Measurements from ENCODE around the gene ZBTB20. TPM values are rescaled to one million over a fixed set of nuclear protein-coding genes. Genes with fewer than 3 reads are reported as not detected.

Gene ZBTB20
- total RNA-seq, 2 experiments from 2014 or later, result 5.1 to 5.3 TPM

- no peaks in the 10 kb centered on the region for H3K9me3 Mint-ChIP-seq
- no peak for ATAC-seq
Observed at GRCh38 chr3:114450008-114450596, 697.0 kb downstream of the ZBTB20 start.

GRCh38 chr3:114449271-114450007 is 697.6 kb downstream of the ZBTB20 start:
- peaks cover 13% of the 10 kb centered on the region for H3K4me1 Mint-ChIP-seq (ENCODE audit: low read depth)

More at GRCh38 chr3:114450008-114450596, 697.0 kb downstream of the ZBTB20 start:
- CTCF ChIA-PET, result interaction anchor here (0.9 to 2.5 kb wide), 3 partner anchors 10 to 31 kb away, joined by 3 to 9 read pairs (median 3); no protein-coding TSS in a partner anchor
- intact Hi-C loops (cut with micrococcal nuclease), result no loop called here
- H3K4me3 Mint-ChIP-seq, result no peak overlapping the region
- peaks cover 13% of the 10 kb centered on the region for H3K4me1 Mint-ChIP-seq (ENCODE audit: low read depth)
- POLR2A ChIA-PET, result interaction anchor here (0.9 kb wide), 1 partner anchor 11 kb away, joined by 3 read pairs; no protein-coding TSS in a partner anchor
- H3K27ac Mint-ChIP-seq, result no peak overlapping the region
- no peak for DNase-seq
- H3K27me3 Mint-ChIP-seq, result peaks cover 1% of the 10 kb centered on the region
- H3K36me3 Mint-ChIP-seq (ENCODE audit: low read depth), result no peaks in the 10 kb centered on the region
- TF ChIP-seq CTCF (IDR thresholded peaks at IDR 0.05), result no peak

GRCh38 chr3:114447950-114448479 is 699.1 kb downstream of the ZBTB20 start:
- H3K36me3 Mint-ChIP-seq (ENCODE audit: low read depth), result no peaks in the 10 kb centered on the region
- no peak for TF ChIP-seq CTCF (IDR thresholded peaks at IDR 0.05)
- ChIA-PET CTCF (interaction anchor here (1.0 to 2.8 kb wide), 7 partner anchors 9 to 377 kb away, joined by 3 to 18 read pairs (median 4); no protein-coding TSS in a partner anchor), POLR2A (interaction anchor here (1.5 kb wide), 1 partner anchor 10 kb away, joined by 3 read pairs; no protein-coding TSS in a partner anchor)
- H3K4me3 Mint-ChIP-seq, result no peak overlapping the region
- DNase-seq (no peak), ATAC-seq (no peak)
- no peaks in the 10 kb centered on the region for H3K9me3 Mint-ChIP-seq
- no peak overlapping the region for H3K27ac Mint-ChIP-seq
- H3K27me3 Mint-ChIP-seq, result peaks cover 1% of the 10 kb centered on the region
- intact Hi-C loops (cut with micrococcal nuclease), result no loop called here
- H3K4me1 Mint-ChIP-seq (ENCODE audit: low read depth), result peaks cover 7% of the 10 kb centered on the region

More at GRCh38 chr3:114449271-114450007, 697.6 kb downstream of the ZBTB20 start:
- H3K4me3 Mint-ChIP-seq, result no peak overlapping the region
- no peak for TF ChIP-seq CTCF (IDR thresholded peaks at IDR 0.05)
- no peaks in the 10 kb centered on the region for H3K9me3 Mint-ChIP-seq
- DNase-seq, result no peak
- peaks cover 1% of the 10 kb centered on the region for H3K27me3 Mint-ChIP-seq
- H3K27ac Mint-ChIP-seq, result no peak overlapping the region
- no peak for ATAC-seq
- intact Hi-C loops (cut with micrococcal nuclease), result no loop called here
- no peaks in the 10 kb centered on the region for H3K36me3 Mint-ChIP-seq (ENCODE audit: low read depth)
- CTCF ChIA-PET, result interaction anchor here (0.9 to 2.8 kb wide), 5 partner anchors 8 to 31 kb away, joined by 3 to 18 read pairs (median 4); no protein-coding TSS in a partner anchor
- POLR2A ChIA-PET, result interaction anchor here (0.9 kb wide), 1 partner anchor 11 kb away, joined by 3 read pairs; no protein-coding TSS in a partner anchor

- CTCF ChIA-PET, result interaction anchor here (1.0 to 2.8 kb wide), 7 partner anchors 8 to 376 kb away, joined by 3 to 18 read pairs (median 4); no protein-coding TSS in a partner anchor
Observed at GRCh38 chr3:114447545-114447944, 699.5 kb downstream of the ZBTB20 start.

More at GRCh38 chr3:114447545-114447944, 699.5 kb downstream of the ZBTB20 start:
- Mint-ChIP-seq H3K27me3 (peaks cover 1% of the 10 kb centered on the region), H3K9me3 (no peaks in the 10 kb centered on the region), H3K4me1 (ENCODE audit: low read depth) (peaks cover 9% of the 10 kb centered on the region), H3K27ac (no peak overlapping the region), H3K36me3 (ENCODE audit: low read depth) (no peaks in the 10 kb centered on the region), H3K4me3 (no peak overlapping the region)
- no peak for ATAC-seq
- no peak for TF ChIP-seq CTCF (IDR thresholded peaks at IDR 0.05)
- POLR2A ChIA-PET, result interaction anchor here (1.5 kb wide), 1 partner anchor 11 kb away, joined by 3 read pairs; no protein-coding TSS in a partner anchor
- intact Hi-C loops (cut with micrococcal nuclease), result no loop called here
- DNase-seq, result no peak

Measured in activated CD8-positive, alpha-beta T cell treated with anti-CD3 and anti-CD28 coated beads for 36 hours (primary cell).